KOPT-K1 (cell line): ENCODE measurements around the gene PDZD2.

ENCODE experiments used
- H3K27ac ChIP-seq: fragments of 200-600 bp; sonication (generic); 2 replicates; pipeline ENCODE4 v1.5.1; 2016; ENCODE audit warnings: antibody characterized with exemption, mild to moderate bottlenecking, low read depth, low read length; ENCODE audit not compliant: poor library complexity, severe bottlenecking
- H3K36me3 ChIP-seq: fragments of 200-600 bp; sonication (generic); 2 replicates; pipeline ENCODE4 v1.5.1; 2017; ENCODE audit warnings: antibody characterized with exemption, mild to moderate bottlenecking, low read length, moderate library complexity; ENCODE audit not compliant: insufficient read depth
- H3K9me3 ChIP-seq: fragments of 200-600 bp; sonication (generic); 2 replicates; pipeline ENCODE4 v1.5.1; 2017; ENCODE audit warnings: antibody characterized with exemption, low read length, mild to moderate bottlenecking; ENCODE audit not compliant: insufficient read depth, poor library complexity, severe bottlenecking

PDZD2 gene

GRCh38 chr5:31889001-31889561 lies 250.2 kb downstream of the PDZD2 start:
- H3K27ac ChIP-seq, result no peak overlapping the region
- no peaks in the 10 kb centered on the region for H3K36me3 ChIP-seq
- no peaks in the 10 kb centered on the region for H3K9me3 ChIP-seq

- H3K27ac ChIP-seq, result no peak overlapping the region
- H3K9me3 ChIP-seq, result no peaks in the 10 kb centered on the region
- H3K36me3 ChIP-seq, result no peaks in the 10 kb centered on the region
Observed at GRCh38 chr5:31890046-31890445, 251.1 kb downstream of the PDZD2 start.

- Histone ChIP-seq H3K36me3 (no peaks in the 10 kb centered on the region), H3K9me3 (no peaks in the 10 kb centered on the region), H3K27ac (no peak overlapping the region)
Observed at GRCh38 chr5:31894141-31894540, 255.2 kb downstream of the PDZD2 start.

- no peaks in the 10 kb centered on the region for H3K36me3 ChIP-seq
- no peak overlapping the region for H3K27ac ChIP-seq
- H3K9me3 ChIP-seq, result no peaks in the 10 kb centered on the region
Observed at GRCh38 chr5:31895199-31895820, 256.4 kb downstream of the PDZD2 start.

GRCh38 chr5:31898036-31898632 lies 259.2 kb downstream of the PDZD2 start:
- H3K36me3 ChIP-seq, result no peaks in the 10 kb centered on the region
- no peak overlapping the region for H3K27ac ChIP-seq
- peaks cover 3% of the 10 kb centered on the region for H3K9me3 ChIP-seq

GRCh38 chr5:31900296-31900865 lies 261.4 kb downstream of the PDZD2 start:
- no peaks in the 10 kb centered on the region for H3K36me3 ChIP-seq
- H3K9me3 ChIP-seq, result peaks cover 3% of the 10 kb centered on the region
- no peak overlapping the region for H3K27ac ChIP-seq

GRCh38 chr5:31901807-31902530 lies 263.0 kb downstream of the PDZD2 start:
- peaks cover 3% of the 10 kb centered on the region for H3K9me3 ChIP-seq
- H3K27ac ChIP-seq, result no peak overlapping the region
- H3K36me3 ChIP-seq, result no peaks in the 10 kb centered on the region

- Histone ChIP-seq H3K27ac (no peak overlapping the region), H3K9me3 (no peaks in the 10 kb centered on the region), H3K36me3 (no peaks in the 10 kb centered on the region)
Observed at GRCh38 chr5:31908396-31908795, 269.5 kb downstream of the PDZD2 start.

- Histone ChIP-seq H3K36me3 (no peaks in the 10 kb centered on the region), H3K9me3 (no peaks in the 10 kb centered on the region), H3K27ac (no peak overlapping the region)
Observed at GRCh38 chr5:31909073-31909472, 270.1 kb downstream of the PDZD2 start.

- H3K9me3 ChIP-seq, result no peaks in the 10 kb centered on the region
- no peak overlapping the region for H3K27ac ChIP-seq
- no peaks in the 10 kb centered on the region for H3K36me3 ChIP-seq
Observed at GRCh38 chr5:31911291-31912265, 272.6 kb downstream of the PDZD2 start.

GRCh38 chr5:31913808-31914207 lies 274.9 kb downstream of the PDZD2 start:
- Histone ChIP-seq H3K27ac (no peak overlapping the region), H3K9me3 (no peaks in the 10 kb centered on the region)

GRCh38 chr5:31916327-31916726 lies 277.4 kb downstream of the PDZD2 start:
- Histone ChIP-seq H3K36me3 (no peaks in the 10 kb centered on the region), H3K9me3 (no peaks in the 10 kb centered on the region), H3K27ac (no peak overlapping the region)

More at GRCh38 chr5:31913808-31914207, 274.9 kb downstream of the PDZD2 start:
- no peaks in the 10 kb centered on the region for H3K36me3 ChIP-seq

GRCh38 chr5:31918739-31919138 lies 279.8 kb downstream of the PDZD2 start:
- Histone ChIP-seq H3K27ac (no peak overlapping the region), H3K36me3 (no peaks in the 10 kb centered on the region), H3K9me3 (no peaks in the 10 kb centered on the region)

GRCh38 chr5:31921852-31922305 lies 282.9 kb downstream of the PDZD2 start:
- Histone ChIP-seq H3K9me3 (no peaks in the 10 kb centered on the region), H3K27ac (no peak overlapping the region), H3K36me3 (no peaks in the 10 kb centered on the region)
